Right lobe of liver (tissue), 4 donors: ENCODE measurements around the gene PLXNB2.

Source experiments
- POLR2A ChIP-seq: fragments of 450-650 bp; IDR thresholded peaks from one replicate; pipeline ENCODE4 v1.6.1; 2017; ENCODE audit warnings: antibody characterized with exemption, mild to moderate bottlenecking
- TF ChIP-seq, protein P1 (sequence below), 4 donors: fragments of 200-600 bp in 3 of 4; fragments of 450-650 bp in 1 of 4; IDR thresholded peaks; one replicate each; pipeline versions ENCODE4 v1.5.1 to v1.8.0; 2016 to 2022; ENCODE audit warnings: antibody characterized with exemption in 4 of 4, mild to moderate bottlenecking in 2 of 4
- donor health status: DM: no; HTN: no; CAD: no.
- donor health status: DM: no; HTN: no; CAD: no.
- donor health status: DM: no; HTN: yes; CAD: no.

DNA sequence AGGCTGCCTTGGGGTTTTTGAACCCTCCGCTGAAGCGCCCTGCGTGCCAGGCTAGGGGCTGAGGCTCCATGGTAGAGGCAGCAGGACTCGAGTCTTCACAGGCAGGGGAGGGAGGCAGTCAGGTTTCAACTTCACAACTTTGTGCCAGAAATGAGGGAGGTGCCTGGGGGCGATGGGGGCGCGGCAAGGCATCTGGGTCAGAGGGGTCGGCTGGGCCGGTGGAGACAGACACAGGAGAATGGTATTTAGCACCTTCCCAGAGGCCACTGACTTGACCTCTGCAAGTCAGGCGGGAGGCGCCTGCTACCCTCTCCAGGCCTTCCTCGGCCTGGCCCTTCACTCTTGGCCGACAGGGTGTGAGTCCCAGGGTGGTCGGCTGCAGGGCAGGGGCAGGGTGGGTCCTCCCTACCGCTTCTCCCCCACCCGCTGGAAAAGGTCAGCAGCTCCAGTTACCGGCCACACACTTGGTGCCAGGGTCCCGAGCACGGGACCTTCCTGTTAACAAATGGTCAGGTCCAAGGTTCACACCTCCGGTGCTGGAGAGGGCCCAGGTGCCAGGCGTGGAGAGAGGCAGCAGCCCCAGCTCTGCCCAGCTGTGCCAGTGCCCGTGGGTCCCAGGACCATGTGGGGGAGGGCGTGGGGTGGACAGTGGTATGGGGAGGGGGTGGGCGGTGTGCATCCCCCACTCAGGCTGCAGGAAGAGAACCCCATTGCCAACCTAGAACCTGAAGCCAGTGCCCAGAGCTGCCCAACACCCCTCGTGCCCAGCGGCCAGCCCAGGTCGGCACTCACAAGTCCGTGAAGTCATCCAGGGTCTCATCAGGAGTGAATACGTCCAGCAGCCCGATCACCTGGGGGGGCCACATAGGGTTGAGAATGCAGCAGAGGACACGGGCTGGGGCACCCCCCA lies 49.7 kb downstream of the PLXNB2 start:
- no peak for TF ChIP-seq POLR2A
- TF ChIP-seq, protein P1, sequence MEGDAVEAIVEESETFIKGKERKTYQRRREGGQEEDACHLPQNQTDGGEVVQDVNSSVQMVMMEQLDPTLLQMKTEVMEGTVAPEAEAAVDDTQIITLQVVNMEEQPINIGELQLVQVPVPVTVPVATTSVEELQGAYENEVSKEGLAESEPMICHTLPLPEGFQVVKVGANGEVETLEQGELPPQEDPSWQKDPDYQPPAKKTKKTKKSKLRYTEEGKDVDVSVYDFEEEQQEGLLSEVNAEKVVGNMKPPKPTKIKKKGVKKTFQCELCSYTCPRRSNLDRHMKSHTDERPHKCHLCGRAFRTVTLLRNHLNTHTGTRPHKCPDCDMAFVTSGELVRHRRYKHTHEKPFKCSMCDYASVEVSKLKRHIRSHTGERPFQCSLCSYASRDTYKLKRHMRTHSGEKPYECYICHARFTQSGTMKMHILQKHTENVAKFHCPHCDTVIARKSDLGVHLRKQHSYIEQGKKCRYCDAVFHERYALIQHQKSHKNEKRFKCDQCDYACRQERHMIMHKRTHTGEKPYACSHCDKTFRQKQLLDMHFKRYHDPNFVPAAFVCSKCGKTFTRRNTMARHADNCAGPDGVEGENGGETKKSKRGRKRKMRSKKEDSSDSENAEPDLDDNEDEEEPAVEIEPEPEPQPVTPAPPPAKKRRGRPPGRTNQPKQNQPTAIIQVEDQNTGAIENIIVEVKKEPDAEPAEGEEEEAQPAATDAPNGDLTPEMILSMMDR (IDR thresholded peaks at IDR 0.05) = no peak
